ENCODE data around the gene MCEMP1.

Gene MCEMP1

GRCh38 chr19:7698583-7698982, 21.7 kb downstream of the MCEMP1 start:
- DNase-seq (ENCODE audit: low spot score): no peak

GRCh38 chr19:7699003-7699402, 22.1 kb downstream of the MCEMP1 start:
- no peak for DNase-seq (ENCODE audit: low spot score)

- no peak for DNase-seq (ENCODE audit: low spot score)
Observed at GRCh38 chr19:7699417-7700401, 22.8 kb downstream of the MCEMP1 start.

- DNase-seq (ENCODE audit: low spot score): no peak
Observed at GRCh38 chr19:7701049-7701653, 24.3 kb downstream of the MCEMP1 start.

- peak; percentile 66 for DNase-seq (ENCODE audit: low spot score)
Observed at GRCh38 chr19:7701654-7702457, 25.0 kb downstream of the MCEMP1 start, which contains the start of gene FCER2. Gene FCER2, minus strand, starts transcription at chr19:7702131. Its CDS starts 2,371 bp downstream, at chr19:7699760.

GRCh38 chr19:7703332-7703731, 26.4 kb downstream of the MCEMP1 start:
- DNase-seq (ENCODE audit: low spot score): no peak

GRCh38 chr19:7704280-7705060, 27.6 kb downstream of the MCEMP1 start:
- no peak for DNase-seq (ENCODE audit: low spot score)

GRCh38 chr19:7705387-7706187, 28.7 kb downstream of the MCEMP1 start:
- peak; percentile 69 for DNase-seq (ENCODE audit: low spot score)

GRCh38 chr19:7706188-7706954, 29.5 kb downstream of the MCEMP1 start:
- no peak for DNase-seq (ENCODE audit: low spot score)

- DNase-seq (ENCODE audit: low spot score): no peak
Observed at GRCh38 chr19:7706955-7707456, 30.1 kb downstream of the MCEMP1 start.

GRCh38 chr19:7709932-7710460, 33.1 kb downstream of the MCEMP1 start:
- DNase-seq (ENCODE audit: low spot score): no peak

GRCh38 chr19:7710616-7711015, 33.7 kb downstream of the MCEMP1 start:
- no peak for DNase-seq (ENCODE audit: low spot score)

GRCh38 chr19:7715671-7716070, 38.8 kb downstream of the MCEMP1 start:
- DNase-seq (ENCODE audit: low spot score): no peak

GRCh38 chr19:7716762-7717161, 39.9 kb downstream of the MCEMP1 start:
- DNase-seq (ENCODE audit: low spot score): no peak

- DNase-seq (ENCODE audit: low spot score): no peak
Observed at GRCh38 chr19:7718668-7719067, 41.8 kb downstream of the MCEMP1 start.

- no peak for DNase-seq (ENCODE audit: low spot score)
Observed at GRCh38 chr19:7720351-7720750, 43.5 kb downstream of the MCEMP1 start.

- no peak for DNase-seq (ENCODE audit: low spot score)
Observed at GRCh38 chr19:7722231-7722651, 45.4 kb downstream of the MCEMP1 start.

GRCh38 chr19:7725791-7726190, 48.9 kb downstream of the MCEMP1 start:
- DNase-seq (ENCODE audit: low spot score): no peak

GRCh38 chr19:7729211-7729610, 52.3 kb downstream of the MCEMP1 start:
- DNase-seq (ENCODE audit: low spot score): no peak
